Endothelial cell of umbilical vein (primary cell): Measurements from ENCODE around the gene EPHA4.

ENCODE experiments used
- CTCF ChIP-seq, 2 donors: IDR thresholded peaks; 1 replicate in 1 of 2; 2 replicates in 1 of 2; pipeline ENCODE4 v1.5.1; 2011; ENCODE audit warnings: low read length in 2 of 2, mild to moderate bottlenecking in 2 of 2, moderate library complexity in 2 of 2, control low read depth in 1 of 2, inconsistent platforms in 1 of 2, low read depth in 1 of 2; ENCODE audit not compliant: insufficient read depth in 1 of 2; ENCODE audit errors: extremely low read depth in 1 of 2
- MAX ChIP-seq: IDR thresholded peaks from 2 replicates; pipeline ENCODE4 v1.6.1; 2011; ENCODE audit not compliant: insufficient read depth, insufficient read length

GRCh38 chr2:221539246-221539645 is 32.9 kb downstream of the EPHA4 start:
- TF ChIP-seq CTCF (IDR thresholded peaks at IDR 0.05; ENCODE audit: extremely low read depth in 1 of 2, insufficient read depth in 1 of 2, low read depth in 1 of 2, low read length in 2 of 2), result no peak
- TF ChIP-seq MAX, result no peak
